ENCODE data around the gene SLC25A12. TPM values are rescaled to one million over a fixed set of nuclear protein-coding genes. Genes with fewer than 3 reads are reported as not detected.

The SLC25A12 gene
- total RNA-seq, 1 donor from 2014 or later: 30.4 TPM

- TF ChIP-seq, protein P1, sequence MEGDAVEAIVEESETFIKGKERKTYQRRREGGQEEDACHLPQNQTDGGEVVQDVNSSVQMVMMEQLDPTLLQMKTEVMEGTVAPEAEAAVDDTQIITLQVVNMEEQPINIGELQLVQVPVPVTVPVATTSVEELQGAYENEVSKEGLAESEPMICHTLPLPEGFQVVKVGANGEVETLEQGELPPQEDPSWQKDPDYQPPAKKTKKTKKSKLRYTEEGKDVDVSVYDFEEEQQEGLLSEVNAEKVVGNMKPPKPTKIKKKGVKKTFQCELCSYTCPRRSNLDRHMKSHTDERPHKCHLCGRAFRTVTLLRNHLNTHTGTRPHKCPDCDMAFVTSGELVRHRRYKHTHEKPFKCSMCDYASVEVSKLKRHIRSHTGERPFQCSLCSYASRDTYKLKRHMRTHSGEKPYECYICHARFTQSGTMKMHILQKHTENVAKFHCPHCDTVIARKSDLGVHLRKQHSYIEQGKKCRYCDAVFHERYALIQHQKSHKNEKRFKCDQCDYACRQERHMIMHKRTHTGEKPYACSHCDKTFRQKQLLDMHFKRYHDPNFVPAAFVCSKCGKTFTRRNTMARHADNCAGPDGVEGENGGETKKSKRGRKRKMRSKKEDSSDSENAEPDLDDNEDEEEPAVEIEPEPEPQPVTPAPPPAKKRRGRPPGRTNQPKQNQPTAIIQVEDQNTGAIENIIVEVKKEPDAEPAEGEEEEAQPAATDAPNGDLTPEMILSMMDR (IDR thresholded peaks at IDR 0.05; ENCODE audit: partially characterized antibody, unreplicated experiment): no peak
- no peaks in the 10 kb centered on the region for H3K36me3 Mint-ChIP-seq (ENCODE audit: unreplicated experiment)
- DNase-seq: no peak
- no peaks in the 10 kb centered on the region for H3K9me3 Mint-ChIP-seq (ENCODE audit: unreplicated experiment)
- no peak overlapping the region for H3K4me3 Mint-ChIP-seq (ENCODE audit: unreplicated experiment)
- peaks cover 5% of the 10 kb centered on the region for H3K4me1 Mint-ChIP-seq (ENCODE audit: low read depth, unreplicated experiment)
- H3K27me3 Mint-ChIP-seq (ENCODE audit: unreplicated experiment): peaks cover 3% of the 10 kb centered on the region
- no peak overlapping the region for H3K27ac Mint-ChIP-seq (ENCODE audit: unreplicated experiment)
Measured at GRCh38 chr2:171745806-171746205, 148.2 kb downstream of the SLC25A12 start.

GRCh38 chr2:171745141-171745540 lies 148.9 kb downstream of the SLC25A12 start:
- no peaks in the 10 kb centered on the region for H3K9me3 Mint-ChIP-seq (ENCODE audit: unreplicated experiment)
- DNase-seq: no peak
- H3K27ac Mint-ChIP-seq (ENCODE audit: unreplicated experiment): no peak overlapping the region
- H3K27me3 Mint-ChIP-seq (ENCODE audit: unreplicated experiment): peaks cover 3% of the 10 kb centered on the region
- no peaks in the 10 kb centered on the region for H3K36me3 Mint-ChIP-seq (ENCODE audit: unreplicated experiment)
- TF ChIP-seq, protein P1 (IDR thresholded peaks at IDR 0.05; ENCODE audit: partially characterized antibody, unreplicated experiment): no peak
- no peak overlapping the region for H3K4me3 Mint-ChIP-seq (ENCODE audit: unreplicated experiment)
- H3K4me1 Mint-ChIP-seq (ENCODE audit: low read depth, unreplicated experiment): peaks cover 5% of the 10 kb centered on the region

GRCh38 chr2:171742760-171743159 lies 151.3 kb downstream of the SLC25A12 start:
- H3K9me3 Mint-ChIP-seq (ENCODE audit: unreplicated experiment): no peaks in the 10 kb centered on the region
- TF ChIP-seq, protein P1 (IDR thresholded peaks at IDR 0.05; ENCODE audit: partially characterized antibody, unreplicated experiment): no peak
- H3K4me3 Mint-ChIP-seq (ENCODE audit: unreplicated experiment): no peak overlapping the region
- DNase-seq: no peak
- H3K4me1 Mint-ChIP-seq (ENCODE audit: low read depth, unreplicated experiment): peaks cover 5% of the 10 kb centered on the region
- H3K36me3 Mint-ChIP-seq (ENCODE audit: unreplicated experiment): no peaks in the 10 kb centered on the region
- peaks cover 3% of the 10 kb centered on the region for H3K27me3 Mint-ChIP-seq (ENCODE audit: unreplicated experiment)
- no peak overlapping the region for H3K27ac Mint-ChIP-seq (ENCODE audit: unreplicated experiment)

DNA sequence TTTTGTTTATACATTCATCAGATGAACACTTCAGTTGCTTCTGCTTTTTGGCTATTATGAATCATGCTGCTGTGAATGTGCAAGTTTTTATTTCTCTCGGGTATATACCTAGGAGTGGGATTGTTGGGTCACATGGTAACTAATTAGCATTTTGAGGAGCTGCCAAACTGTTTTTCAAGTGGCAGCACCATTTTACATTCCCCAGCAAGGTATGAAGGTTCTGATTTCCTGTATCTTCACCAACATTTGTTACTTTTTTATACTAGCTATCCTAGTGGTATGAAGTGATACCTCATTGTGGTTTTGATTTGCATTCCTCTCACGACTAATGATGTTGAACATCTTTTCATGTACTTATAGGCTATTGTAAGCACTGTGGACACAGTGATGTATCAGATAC lies 152.9 kb downstream of the SLC25A12 start:
- H3K9me3 Mint-ChIP-seq (ENCODE audit: unreplicated experiment): no peaks in the 10 kb centered on the region
- TF ChIP-seq, protein P1 (IDR thresholded peaks at IDR 0.05; ENCODE audit: partially characterized antibody, unreplicated experiment): no peak
- peaks cover 3% of the 10 kb centered on the region for H3K27me3 Mint-ChIP-seq (ENCODE audit: unreplicated experiment)
- H3K36me3 Mint-ChIP-seq (ENCODE audit: unreplicated experiment): no peaks in the 10 kb centered on the region
- no peak for DNase-seq
- H3K4me3 Mint-ChIP-seq (ENCODE audit: unreplicated experiment): no peak overlapping the region
- H3K4me1 Mint-ChIP-seq (ENCODE audit: low read depth, unreplicated experiment): peaks cover 5% of the 10 kb centered on the region
- no peak overlapping the region for H3K27ac Mint-ChIP-seq (ENCODE audit: unreplicated experiment)

GRCh38 chr2:171735991-171736710 lies 157.9 kb downstream of the SLC25A12 start:
- peaks cover 2% of the 10 kb centered on the region for H3K4me1 Mint-ChIP-seq (ENCODE audit: low read depth, unreplicated experiment)
- H3K9me3 Mint-ChIP-seq (ENCODE audit: unreplicated experiment): no peaks in the 10 kb centered on the region
- TF ChIP-seq, protein P1 (IDR thresholded peaks at IDR 0.05; ENCODE audit: partially characterized antibody, unreplicated experiment): no peak
- no peak overlapping the region for H3K4me3 Mint-ChIP-seq (ENCODE audit: unreplicated experiment)
- no peaks in the 10 kb centered on the region for H3K27me3 Mint-ChIP-seq (ENCODE audit: unreplicated experiment)
- H3K27ac Mint-ChIP-seq (ENCODE audit: unreplicated experiment): no peak overlapping the region
- no peak for DNase-seq
- no peaks in the 10 kb centered on the region for H3K36me3 Mint-ChIP-seq (ENCODE audit: unreplicated experiment)

All from glutamatergic neuron (in vitro differentiated cells).